Mesendoderm (in vitro differentiated cells): Measurements from ENCODE around the gene SST. TPM values are rescaled to one million over a fixed set of nuclear protein-coding genes. Genes with fewer than 3 reads are reported as not detected.
A peak's percentile ranks its signal among the peaks of the same experiment; 100 is the strongest.

Source experiments
- DNase-seq: peaks from one replicate; pipeline ENCODE4 v3.0.0; 2013
- H2AK5ac ChIP-seq: 2 replicates; pipeline ENCODE4 v1.6.1; 2013; ENCODE audit warnings: low read length, inconsistent platforms
- H2BK120ac ChIP-seq: 2 replicates; pipeline ENCODE4 v1.6.1; 2013; ENCODE audit warnings: low read depth, mild to moderate bottlenecking, low read length, moderate library complexity, mixed read lengths
- H2BK15ac ChIP-seq: replicated peaks from 2 replicates; pipeline ENCODE4 v1.6.1; 2013; ENCODE audit warnings: low read depth, mild to moderate bottlenecking, moderate library complexity
- H2BK5ac ChIP-seq: 2 replicates; pipeline ENCODE4 v1.6.1; 2013; ENCODE audit warnings: low read length, inconsistent platforms
- H3K18ac ChIP-seq: 2 replicates; pipeline ENCODE4 v1.6.1; 2013; ENCODE audit warnings: mild to moderate bottlenecking, low read length, mixed read lengths
- H3K23ac ChIP-seq: one replicate; pipeline ENCODE4 v1.6.1; 2013; ENCODE audit warnings: low read length
- H3K27ac ChIP-seq: 2 replicates; pipeline ENCODE4 v1.5.1; 2013; ENCODE audit warnings: low read depth, mild to moderate bottlenecking, inconsistent platforms, low read length, moderate library complexity
- H3K27me3 ChIP-seq: 2 replicates; pipeline ENCODE4 v1.6.1; 2013; ENCODE audit warnings: low read length, control low read depth, mild to moderate bottlenecking, inconsistent platforms; ENCODE audit not compliant: insufficient read depth, poor library complexity
- H3K36me3 ChIP-seq: 2 replicates; pipeline ENCODE4 v1.6.1; 2013; ENCODE audit warnings: low read length, inconsistent platforms; ENCODE audit not compliant: control insufficient read depth, insufficient read depth
- H3K4ac ChIP-seq: one replicate; pipeline ENCODE4 v1.6.1; 2013; ENCODE audit warnings: low read depth, mild to moderate bottlenecking, low read length, moderate library complexity
- H3K4me1 ChIP-seq: 2 replicates; pipeline ENCODE4 v1.6.1; 2013; ENCODE audit warnings: low read depth, low read length, inconsistent platforms; ENCODE audit not compliant: control insufficient read depth
- H3K4me2 ChIP-seq: 2 replicates; pipeline ENCODE4 v1.6.1; 2013; ENCODE audit warnings: low read length
- H3K4me3 ChIP-seq: 2 replicates; pipeline ENCODE4 v1.5.1; 2013; ENCODE audit warnings: mild to moderate bottlenecking, low read length
- H3K56ac ChIP-seq: one replicate; pipeline ENCODE4 v1.6.1; 2013; ENCODE audit warnings: low read length
- H3K79me1 ChIP-seq: 2 replicates; pipeline ENCODE4 v1.6.1; 2013; ENCODE audit warnings: low read length, inconsistent platforms
- H3K79me2 ChIP-seq: 2 replicates; pipeline ENCODE4 v1.6.1; 2013; ENCODE audit warnings: mild to moderate bottlenecking, low read length; ENCODE audit not compliant: control insufficient read depth, insufficient read depth
- H3K9ac ChIP-seq: 2 replicates; pipeline ENCODE4 v1.6.1; 2013; ENCODE audit warnings: low read length, inconsistent platforms
- H4K5ac ChIP-seq: one replicate; pipeline ENCODE4 v1.6.1; 2013; ENCODE audit warnings: low read length
- H4K8ac ChIP-seq: one replicate; pipeline ENCODE4 v1.6.1; 2013; ENCODE audit warnings: low read depth, mild to moderate bottlenecking, control low read depth, low read length, moderate library complexity
- WGBS: extraction: QIAGEN DNeasy Blood & Tissue Kit; methylation state at CpG from one replicate; pipeline ENCODE4 v1.1.7; 2013; ENCODE audit warnings: low lambda C conversion rate, missing lambda C conversion rate; ENCODE audit not compliant: insufficient coverage; ENCODE audit errors: extremely low coverage; 5-methylcytosine and 5-hydroxymethylcytosine counted together
- polyA plus RNA-seq, 2 experiments: library from polyadenylated mRNA; stranded (reverse); fragments of 200-250 nt; gene quantifications; one replicate each; pipeline ENCODE4 v1.2.3, GENCODE V29; 2013

Gene SST
- polyA plus RNA-seq (2013, experiment 1 of 2), result 2.1 TPM
- polyA plus RNA-seq (2013, experiment 2 of 2), result 2.6 TPM

- H3K79me2 ChIP-seq, result no peaks in the 10 kb centered on the region
- no peak within 1 kb of the TSS for H2AK5ac ChIP-seq
- WGBS, result no CpG with 5 or more reads among the region's 46 CpGs
- H2BK120ac ChIP-seq, result no peak within 1 kb of the TSS
- no peak within 1 kb of the TSS for H3K27ac ChIP-seq
- peak within 1 kb of the TSS; percentile 27 for H3K4me2 ChIP-seq
- no peaks in the 10 kb centered on the region for H3K4me1 ChIP-seq
- H3K9ac ChIP-seq, result no peak within 1 kb of the TSS
- H2BK5ac ChIP-seq, result no peak within 1 kb of the TSS
- no peak within 1 kb of the TSS for H3K56ac ChIP-seq
- H3K27me3 ChIP-seq, result peaks cover 5% of the 10 kb centered on the region
- no peak within 1 kb of the TSS for H3K18ac ChIP-seq
- H4K8ac ChIP-seq, result no peak within 1 kb of the TSS
- DNase-seq, result peak; percentile 88
- no peak within 1 kb of the TSS for H3K23ac ChIP-seq
- H4K5ac ChIP-seq, result no peak within 1 kb of the TSS
- no peaks in the 10 kb centered on the region for H3K79me1 ChIP-seq
- no peak within 1 kb of the TSS for H3K4me3 ChIP-seq
- H2BK15ac ChIP-seq, result no peak within 1 kb of the TSS
- no peak within 1 kb of the TSS for H3K4ac ChIP-seq
- H3K36me3 ChIP-seq, result no peaks in the 10 kb centered on the region
Observed at GRCh38 chr3:187669675-187670504, at the start of gene SST. TSS of gene SST (minus strand) at chr3:187670394. CDS start at chr3:187670291, 103 bp downstream.

GRCh38 chr3:187719628-187720336 is 49.6 kb upstream of the SST start:
- Histone ChIP-seq H3K79me2 (no peaks in the 10 kb centered on the region), H3K9ac (no peak overlapping the region), H2BK15ac (no peak overlapping the region), H4K8ac (no peak overlapping the region), H3K4me2 (no peak overlapping the region), H3K4me3 (no peak overlapping the region), H3K4me1 (no peaks in the 10 kb centered on the region), H3K27ac (no peak overlapping the region), H2BK5ac (no peak overlapping the region), H4K5ac (no peak overlapping the region), H3K56ac (no peak overlapping the region), H3K23ac (peak overlapping the region; percentile 56), H3K36me3 (no peaks in the 10 kb centered on the region), H3K4ac (no peak overlapping the region), H3K27me3 (no peaks in the 10 kb centered on the region), H3K79me1 (no peaks in the 10 kb centered on the region), H2AK5ac (no peak overlapping the region), H2BK120ac (no peak overlapping the region), H3K18ac (no peak overlapping the region)
- DNase-seq, result no peak
- no CpG with 5 or more reads among the region's 6 CpGs for WGBS

GRCh38 chr3:187718802-187719201 is 48.6 kb upstream of the SST start:
- Histone ChIP-seq H2BK15ac (no peak overlapping the region), H3K18ac (no peak overlapping the region), H3K27ac (no peak overlapping the region), H3K9ac (no peak overlapping the region), H2BK5ac (no peak overlapping the region), H3K79me2 (no peaks in the 10 kb centered on the region), H3K79me1 (no peaks in the 10 kb centered on the region), H4K8ac (no peak overlapping the region), H3K27me3 (no peaks in the 10 kb centered on the region), H3K23ac (no peak overlapping the region), H4K5ac (no peak overlapping the region), H3K56ac (no peak overlapping the region), H2BK120ac (no peak overlapping the region), H3K36me3 (no peaks in the 10 kb centered on the region), H3K4me1 (no peaks in the 10 kb centered on the region), H2AK5ac (no peak overlapping the region), H3K4ac (no peak overlapping the region), H3K4me3 (no peak overlapping the region), H3K4me2 (no peak overlapping the region)
- no CpG with 5 or more reads among the region's 5 CpGs for WGBS
- no peak for DNase-seq

GRCh38 chr3:187717572-187717971 is 47.4 kb upstream of the SST start:
- Histone ChIP-seq H4K5ac (no peak overlapping the region), H3K4me3 (no peak overlapping the region), H3K23ac (no peak overlapping the region), H3K9ac (no peak overlapping the region), H2AK5ac (no peak overlapping the region), H3K18ac (no peak overlapping the region), H3K4me2 (no peak overlapping the region), H2BK5ac (no peak overlapping the region), H3K79me1 (no peaks in the 10 kb centered on the region), H3K4ac (no peak overlapping the region), H3K27me3 (no peaks in the 10 kb centered on the region), H3K56ac (no peak overlapping the region), H4K8ac (no peak overlapping the region), H3K27ac (no peak overlapping the region), H2BK120ac (no peak overlapping the region), H3K36me3 (no peaks in the 10 kb centered on the region), H2BK15ac (no peak overlapping the region), H3K4me1 (no peaks in the 10 kb centered on the region), H3K79me2 (no peaks in the 10 kb centered on the region)
- no CpG with 5 or more reads among the region's 1 CpG for WGBS
- no peak for DNase-seq

GRCh38 chr3:187714404-187714979 is 44.3 kb upstream of the SST start:
- H3K79me2 ChIP-seq, result no peaks in the 10 kb centered on the region
- no peak overlapping the region for H4K5ac ChIP-seq
- no peaks in the 10 kb centered on the region for H3K4me1 ChIP-seq
- H3K9ac ChIP-seq, result no peak overlapping the region
- no peak overlapping the region for H2BK15ac ChIP-seq
- H2BK120ac ChIP-seq, result no peak overlapping the region
- H3K56ac ChIP-seq, result no peak overlapping the region
- H2BK5ac ChIP-seq, result no peak overlapping the region
- peak; percentile 84 for DNase-seq
- H3K4me3 ChIP-seq, result no peak overlapping the region
- H3K18ac ChIP-seq, result no peak overlapping the region
- H3K79me1 ChIP-seq, result no peaks in the 10 kb centered on the region
- H3K4ac ChIP-seq, result no peak overlapping the region
- H3K36me3 ChIP-seq, result no peaks in the 10 kb centered on the region
- no peak overlapping the region for H3K27ac ChIP-seq
- no peak overlapping the region for H2AK5ac ChIP-seq
- no CpG with 5 or more reads among the region's 4 CpGs for WGBS
- no peak overlapping the region for H3K4me2 ChIP-seq
- H4K8ac ChIP-seq, result no peak overlapping the region
- H3K23ac ChIP-seq, result no peak overlapping the region
- H3K27me3 ChIP-seq, result no peaks in the 10 kb centered on the region
